IMR-90 (cell line): Measurements from ENCODE around the gene ALS2CL. TPM values are rescaled to one million over a fixed set of nuclear protein-coding genes. Genes with fewer than 3 reads are reported as not detected.

ENCODE experiments used
- ATAC-seq: fragments of 200-7000 bp; cut with Tn5 transposase; 2 replicates; pipeline ENCODE4 v1.9.1; 2020; ENCODE audit warnings: low read depth, mild to moderate bottlenecking, moderate library complexity
- BruUV-seq: library from RNA; stranded (reverse); fragments of 400-500 nt; replicated peaks from 2 replicates; lab custom pipeline; 2021; lab: Mats Ljungman, UMichigan
- CTCF ChIA-PET: fragments of 300-600 bp; formaldehyde crosslinking; extraction: SDS; loops from one replicate; lab custom pipeline; 2021; ENCODE audit warnings: antibody characterized with exemption; lab: Yijun Ruan, JAX
- POLR2A ChIA-PET: fragments of 300-600 bp; sonication (Branson Sonifier 250); formaldehyde crosslinking; loops from one replicate; lab custom pipeline; 2022; ENCODE audit warnings: antibody characterized with exemption; ENCODE audit not compliant: unreplicated experiment; lab: Charles Lee
- DNase-seq: peaks from one replicate; pipeline ENCODE4 v3.0.0; 2013
- H2AFZ ChIP-seq: replicated peaks from 2 replicates; pipeline ENCODE3; 2013; ENCODE audit warnings: low read length, mild to moderate bottlenecking; ENCODE audit not compliant: poor library complexity
- H2AK5ac ChIP-seq: 2 replicates; pipeline ENCODE4 v1.6.1; 2013; ENCODE audit warnings: low read depth, low read length, inconsistent platforms
- H2AK9ac ChIP-seq: replicated peaks from 2 replicates; pipeline ENCODE3; 2013; ENCODE audit warnings: mild to moderate bottlenecking, low read depth, low read length, moderate library complexity; ENCODE audit not compliant: poor library complexity
- H2BK120ac ChIP-seq: 2 replicates; pipeline ENCODE4 v1.6.1; 2013; ENCODE audit warnings: low read depth, low read length, inconsistent platforms
- H2BK15ac ChIP-seq: 3 replicates; pipeline ENCODE4 v1.6.1; 2013; ENCODE audit warnings: low read depth, low read length, inconsistent platforms
- H2BK20ac ChIP-seq: 2 replicates; pipeline ENCODE4 v1.6.1; 2013; ENCODE audit warnings: low read depth, mild to moderate bottlenecking, inconsistent platforms, low read length, moderate library complexity
- H2BK5ac ChIP-seq: 2 replicates; pipeline ENCODE4 v1.6.1; 2013; ENCODE audit warnings: mild to moderate bottlenecking, low read depth, low read length, inconsistent platforms; ENCODE audit not compliant: poor library complexity, severe bottlenecking
- H3K14ac ChIP-seq: replicated peaks from 2 replicates; pipeline ENCODE4 v1.6.1; 2013; ENCODE audit warnings: low read depth, low read length, inconsistent platforms
- H3K18ac ChIP-seq: 2 replicates; pipeline ENCODE4 v1.6.1; 2013; ENCODE audit warnings: low read depth, low read length, control low read depth
- H3K23ac ChIP-seq: 2 replicates; pipeline ENCODE4 v1.6.1; 2013; ENCODE audit warnings: low read depth, low read length, inconsistent platforms
- H3K27ac ChIP-seq: 2 replicates; pipeline ENCODE4 v1.5.1; 2013; ENCODE audit warnings: mild to moderate bottlenecking, control low read depth, low read length; ENCODE audit not compliant: insufficient read depth
- H3K27me3 ChIP-seq: 2 replicates; pipeline ENCODE4 v1.6.1; 2013; ENCODE audit warnings: low read length; ENCODE audit not compliant: control insufficient read depth, insufficient read depth
- H3K36me3 ChIP-seq: 2 replicates; pipeline ENCODE4 v1.6.1; 2013; ENCODE audit warnings: low read length, mixed read lengths; ENCODE audit not compliant: control insufficient read depth, insufficient read depth
- H3K4ac ChIP-seq: 2 replicates; pipeline ENCODE4 v1.6.1; 2013; ENCODE audit warnings: low read depth, low read length, inconsistent platforms
- H3K4me1 ChIP-seq: 2 replicates; pipeline ENCODE4 v1.6.1; 2013; ENCODE audit warnings: low read length, mixed read lengths; ENCODE audit not compliant: control insufficient read depth, insufficient read depth
- H3K4me2 ChIP-seq: 2 replicates; pipeline ENCODE4 v1.6.1; 2013; ENCODE audit warnings: low read depth, mild to moderate bottlenecking, control low read depth, low read length, moderate library complexity
- H3K4me3 ChIP-seq: 2 replicates; pipeline ENCODE4 v1.5.1; 2013; ENCODE audit warnings: low read depth, mild to moderate bottlenecking, control low read depth, low read length, moderate library complexity; ENCODE audit not compliant: insufficient read depth
- H3K56ac ChIP-seq: 2 replicates; pipeline ENCODE4 v1.6.1; 2013; ENCODE audit warnings: low read length, inconsistent platforms; ENCODE audit not compliant: insufficient read depth; ENCODE audit errors: extremely low read depth
- H3K79me1 ChIP-seq, 2 experiments: 2 replicates each; pipeline ENCODE4 v1.6.1; 2013; ENCODE audit warnings: low read length in 2 of 2, inconsistent platforms in 1 of 2, low read depth in 1 of 2
- H3K9ac ChIP-seq: 2 replicates; pipeline ENCODE4 v1.6.1; 2013; ENCODE audit warnings: low read depth, low read length, control low read depth
- H3K9me1 ChIP-seq: 2 replicates; pipeline ENCODE4 v1.6.1; 2013; ENCODE audit warnings: low read length, inconsistent platforms; ENCODE audit not compliant: insufficient read depth
- H3K9me3 ChIP-seq: 2 replicates; pipeline ENCODE4 v1.6.1; 2013; ENCODE audit warnings: low read length; ENCODE audit not compliant: control insufficient read depth, insufficient read depth
- H4K20me1 ChIP-seq: 2 replicates; pipeline ENCODE4 v1.6.1; 2013; ENCODE audit warnings: low read length, inconsistent platforms; ENCODE audit not compliant: insufficient read depth
- H4K5ac ChIP-seq: 2 replicates; pipeline ENCODE4 v1.6.1; 2013; ENCODE audit warnings: mild to moderate bottlenecking, low read depth, low read length, control low read depth
- H4K8ac ChIP-seq, 2 experiments: 2 replicates each; pipeline ENCODE4 v1.6.1; 2013; ENCODE audit warnings: low read depth in 2 of 2, low read length in 2 of 2, control low read depth in 1 of 2, inconsistent platforms in 1 of 2
- H4K91ac ChIP-seq: 2 replicates; pipeline ENCODE4 v1.6.1; 2013; ENCODE audit warnings: low read depth, low read length, inconsistent platforms; ENCODE audit not compliant: insufficient read depth
- CEBPB ChIP-seq: IDR thresholded peaks from 2 replicates; pipeline ENCODE4 v1.6.1; 2012; ENCODE audit warnings: low read depth, low read length, improper control_type of control experiment
- CHD1 ChIP-seq: IDR thresholded peaks from 2 replicates; pipeline ENCODE4 v1.6.1; 2012; ENCODE audit warnings: low read depth, low read length, improper control_type of control experiment
- FOS ChIP-seq: fragments of 150-350 bp; IDR thresholded peaks from 2 replicates; pipeline ENCODE4 v1.6.1; 2016; ENCODE audit warnings: low read depth, low read length
- MXI1 ChIP-seq: IDR thresholded peaks from 2 replicates; pipeline ENCODE4 v1.6.1; 2012; ENCODE audit warnings: low read depth, mild to moderate bottlenecking, low read length, moderate library complexity, borderline replicate concordance
- POLR2A ChIP-seq: IDR thresholded peaks from 2 replicates; pipeline ENCODE4 v1.6.1; 2012; ENCODE audit warnings: mild to moderate bottlenecking, low read depth, low read length
- RAD21 ChIP-seq: IDR thresholded peaks from 2 replicates; pipeline ENCODE4 v1.6.1; 2012; ENCODE audit warnings: low read length, improper control_type of control experiment
- RCOR1 ChIP-seq: IDR thresholded peaks from 2 replicates; pipeline ENCODE4 v1.6.1; 2012; ENCODE audit warnings: mild to moderate bottlenecking, low read length, improper control_type of control experiment; ENCODE audit not compliant: insufficient replicate concordance
- RFX5 ChIP-seq: IDR thresholded peaks from 2 replicates; pipeline ENCODE4 v1.8.0; 2012; ENCODE audit warnings: low read depth, mild to moderate bottlenecking, low read length, moderate library complexity
- WGBS, 2 experiments: methylation state at CpG; one replicate each; pipeline versions ENCODE4 v1.1.5 to v1.1.7; 2013; ENCODE audit warnings: missing lambda C conversion rate in 2 of 2; ENCODE audit not compliant: insufficient read length in 1 of 2; ENCODE audit errors: extremely low coverage in 2 of 2; 5-methylcytosine and 5-hydroxymethylcytosine counted together
- dilution Hi-C: fragments of 300-500 bp; cut with HindIII; formaldehyde crosslinking; loops from one replicate; pipeline ENCODE4 v1.14.3; 2018; ENCODE audit warnings: low sequenced_read_pairs; ENCODE audit not compliant: unreplicated experiment
- in situ Hi-C: fragments of 300-500 bp; cut with MboI; formaldehyde crosslinking; loops from 3 replicates; pipeline ENCODE4 v1.14.3; 2019; ENCODE audit warnings: low sequenced_read_pairs, inconsistent platforms, mixed read lengths
- intact Hi-C: fragments of 100-400 bp; cut with micrococcal nuclease; formaldehyde crosslinking; loops from 2 replicates; pipeline ENCODE4 v1.10.0; 2022
- polyA plus RNA-seq, 3 experiments: library from polyadenylated mRNA; depleted of rRNA; stranded (reverse); fragments of >200 nt; gene quantifications; 2 replicates each; pipeline ENCODE4 v1.2.3, GENCODE V29; 2012; ENCODE audit warnings: low replicate concordance in 1 of 3
- total RNA-seq: library from RNA; depleted of rRNA; stranded (reverse); fragments of >200 nt; gene quantifications from 2 replicates; pipeline ENCODE4 v1.2.3, GENCODE V29; 2012
- TF ChIP-seq, protein P1 (sequence below): fragments of 150-350 bp; IDR thresholded peaks from 2 replicates; pipeline ENCODE4 v1.6.1; 2016; ENCODE audit warnings: low read depth, mild to moderate bottlenecking, low read length, moderate library complexity, borderline replicate concordance
- TF ChIP-seq, protein P2 (sequence below): conservative IDR thresholded peaks from 2 replicates; pipeline ENCODE4 v1.5.1; 2012; ENCODE audit warnings: mild to moderate bottlenecking, low read depth, low read length, improper control_type of control experiment

ALS2CL gene
- total and polyA plus RNA-seq, 2 of the 4 experiments (the other 2 are of a cell fraction): 2.2 to 4.8 TPM

DNA sequence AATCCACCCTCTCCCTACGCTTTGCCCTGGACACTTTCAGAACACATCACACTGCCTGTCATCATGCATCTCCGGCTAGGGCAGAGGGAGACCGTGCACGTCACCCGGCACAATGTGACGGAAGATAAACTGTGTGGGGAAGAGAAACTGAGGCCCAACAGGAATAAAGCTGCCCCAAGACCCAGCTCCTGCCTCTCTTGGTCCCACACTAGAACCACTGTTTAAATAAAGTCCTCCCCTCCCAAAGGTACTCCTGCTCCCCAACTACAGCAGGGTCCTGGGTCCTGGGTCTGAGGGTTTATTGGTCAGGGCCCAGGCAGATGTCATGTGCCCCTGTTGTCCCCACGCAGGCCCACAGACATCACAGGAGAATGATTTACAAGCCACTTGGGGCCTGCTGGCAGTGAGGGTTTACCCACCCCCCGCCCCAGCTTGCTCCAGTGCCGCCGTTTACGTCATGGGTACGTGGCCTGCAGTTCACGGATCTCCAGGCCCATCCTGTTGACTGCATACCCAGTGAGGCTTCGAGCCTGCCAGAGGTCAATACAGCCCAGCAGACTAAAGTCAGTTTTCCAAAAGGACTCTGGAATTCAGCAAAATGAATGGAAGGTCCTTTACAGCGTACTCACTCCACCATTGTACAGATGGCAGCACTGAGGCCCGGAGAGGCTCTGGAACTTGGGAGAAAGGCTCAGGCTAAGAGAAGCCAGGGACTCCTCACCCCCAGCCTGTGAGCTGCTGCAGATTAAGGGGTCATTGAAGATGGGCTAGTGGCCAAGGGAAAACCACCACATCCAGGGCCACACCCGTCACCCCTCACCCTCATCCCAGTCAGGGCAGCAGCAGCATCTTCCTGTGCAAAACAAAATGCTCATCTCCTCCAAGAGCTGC is 23.2 kb downstream of the ALS2CL start:
- in situ Hi-C loops (no loop called here), intact Hi-C loops (no loop called here), dilution Hi-C loops (no loop called here)
- Histone ChIP-seq H3K9me3 (no peaks in the 10 kb centered on the region), H3K4ac (no peak overlapping the region), H4K91ac (no peak overlapping the region), H3K18ac (no peak overlapping the region), H3K56ac (no peak overlapping the region), H3K14ac (no peak overlapping the region), H3K36me3 (peaks cover 5% of the 10 kb centered on the region; the same call in 1 of the 2 replicates), H4K5ac (no peak overlapping the region), H2AFZ (no peak overlapping the region), H2BK20ac (no peak overlapping the region), H3K9ac (no peak overlapping the region), H2BK15ac (no peak overlapping the region), H2AK9ac (peak overlapping the region; percentile 23), H2AK5ac (no peak overlapping the region), H3K27ac (no peak overlapping the region), H3K27me3 (peaks cover 2% of the 10 kb centered on the region; the same call in 1 of the 2 replicates), H3K4me2 (no peak overlapping the region), H4K8ac (no peak overlapping the region), H3K9me1 (no peaks in the 10 kb centered on the region; the same call in 1 of the 2 replicates), H2BK120ac (no peak overlapping the region), H2BK5ac (no peak overlapping the region), H3K23ac (no peak overlapping the region), H3K4me1 (no peaks in the 10 kb centered on the region), H4K20me1 (no peaks in the 10 kb centered on the region), H3K4me3 (no peak overlapping the region), H3K79me1 (no peaks in the 10 kb centered on the region)
- TF ChIP-seq RFX5 (no peak), POLR2A (no peak), RCOR1 (no peak), MXI1 (no peak), FOS (no peak), RAD21 (no peak), CEBPB (no peak), CHD1 (no peak)
- TF ChIP-seq, protein P1, sequence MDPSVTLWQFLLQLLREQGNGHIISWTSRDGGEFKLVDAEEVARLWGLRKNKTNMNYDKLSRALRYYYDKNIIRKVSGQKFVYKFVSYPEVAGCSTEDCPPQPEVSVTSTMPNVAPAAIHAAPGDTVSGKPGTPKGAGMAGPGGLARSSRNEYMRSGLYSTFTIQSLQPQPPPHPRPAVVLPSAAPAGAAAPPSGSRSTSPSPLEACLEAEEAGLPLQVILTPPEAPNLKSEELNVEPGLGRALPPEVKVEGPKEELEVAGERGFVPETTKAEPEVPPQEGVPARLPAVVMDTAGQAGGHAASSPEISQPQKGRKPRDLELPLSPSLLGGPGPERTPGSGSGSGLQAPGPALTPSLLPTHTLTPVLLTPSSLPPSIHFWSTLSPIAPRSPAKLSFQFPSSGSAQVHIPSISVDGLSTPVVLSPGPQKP: no peak
- TF ChIP-seq, protein P2, sequence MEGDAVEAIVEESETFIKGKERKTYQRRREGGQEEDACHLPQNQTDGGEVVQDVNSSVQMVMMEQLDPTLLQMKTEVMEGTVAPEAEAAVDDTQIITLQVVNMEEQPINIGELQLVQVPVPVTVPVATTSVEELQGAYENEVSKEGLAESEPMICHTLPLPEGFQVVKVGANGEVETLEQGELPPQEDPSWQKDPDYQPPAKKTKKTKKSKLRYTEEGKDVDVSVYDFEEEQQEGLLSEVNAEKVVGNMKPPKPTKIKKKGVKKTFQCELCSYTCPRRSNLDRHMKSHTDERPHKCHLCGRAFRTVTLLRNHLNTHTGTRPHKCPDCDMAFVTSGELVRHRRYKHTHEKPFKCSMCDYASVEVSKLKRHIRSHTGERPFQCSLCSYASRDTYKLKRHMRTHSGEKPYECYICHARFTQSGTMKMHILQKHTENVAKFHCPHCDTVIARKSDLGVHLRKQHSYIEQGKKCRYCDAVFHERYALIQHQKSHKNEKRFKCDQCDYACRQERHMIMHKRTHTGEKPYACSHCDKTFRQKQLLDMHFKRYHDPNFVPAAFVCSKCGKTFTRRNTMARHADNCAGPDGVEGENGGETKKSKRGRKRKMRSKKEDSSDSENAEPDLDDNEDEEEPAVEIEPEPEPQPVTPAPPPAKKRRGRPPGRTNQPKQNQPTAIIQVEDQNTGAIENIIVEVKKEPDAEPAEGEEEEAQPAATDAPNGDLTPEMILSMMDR: no peak
- no TSS peak for BruUV-seq
- ChIA-PET CTCF (interaction anchor here (1.2 kb wide), 1 partner anchor 182 kb away, joined by 3 read pairs; no protein-coding TSS in a partner anchor), POLR2A (no interaction called here)
- DNase-seq (no peak), ATAC-seq (no peak)
- WGBS, 2 experiments: 43% methylated on average over 3 of the region's 17 CpGs; no CpG with 5 or more reads in 1 of the 2 experiments
